Activated CD4-positive, alpha-beta T cell treated with anti-CD3 and anti-CD28 coated beads, Interleukin-2, Interleukin-4, amounts not matched to agents 100 ng/mL and 50 ng/mL, durations not matched to agents 16 hours and 8 hours (primary cell): ENCODE data around the gene SLC15A3.

Source experiments
- DNase-seq: peaks from one replicate; pipeline ENCODE4 v3.0.0-alpha.2; 2020; ENCODE audit warnings: low spot score

SLC15A3 gene

GRCh38 chr11:60951904-60952741 lies at the start of gene SLC15A3:
TSS of gene SLC15A3 (minus strand) at chr11:60952176. CDS start at chr11:60951551, 625 bp downstream.
- DNase-seq: no peak

- DNase-seq: no peak
Observed at GRCh38 chr11:61000426-61000825, 48.5 kb upstream of the SLC15A3 start.

GRCh38 chr11:60996381-60997138 lies 44.6 kb upstream of the SLC15A3 start:
- DNase-seq: no peak

GRCh38 chr11:60995798-60996197 lies 43.8 kb upstream of the SLC15A3 start:
- no peak for DNase-seq

GRCh38 chr11:60994541-60995080 lies 42.6 kb upstream of the SLC15A3 start:
- no peak for DNase-seq

GRCh38 chr11:60993615-60994014 lies 41.6 kb upstream of the SLC15A3 start:
- no peak for DNase-seq

- no peak for DNase-seq
Observed at GRCh38 chr11:60992842-60993409, 41.0 kb upstream of the SLC15A3 start.

GRCh38 chr11:60991457-60991856 lies 39.5 kb upstream of the SLC15A3 start:
- DNase-seq: no peak

GRCh38 chr11:60989093-60989650 lies 37.2 kb upstream of the SLC15A3 start:
- DNase-seq: no peak

- DNase-seq: no peak
Observed at GRCh38 chr11:60988658-60989057, 36.7 kb upstream of the SLC15A3 start.

GRCh38 chr11:60987577-60988277 lies 35.8 kb upstream of the SLC15A3 start:
- peak; percentile 81 for DNase-seq

GRCh38 chr11:60985991-60986915 lies 34.3 kb upstream of the SLC15A3 start:
- peak; percentile 88 for DNase-seq

GRCh38 chr11:60985501-60985900 lies 33.5 kb upstream of the SLC15A3 start:
- no peak for DNase-seq

GRCh38 chr11:60984636-60985035 lies 32.7 kb upstream of the SLC15A3 start:
- DNase-seq: no peak

GRCh38 chr11:60984149-60984548 lies 32.2 kb upstream of the SLC15A3 start:
- DNase-seq: no peak

- no peak for DNase-seq
Observed at GRCh38 chr11:60982184-60982583, 30.2 kb upstream of the SLC15A3 start.

GRCh38 chr11:60981515-60981914 lies 29.5 kb upstream of the SLC15A3 start:
- DNase-seq: no peak

- peak; percentile 75 for DNase-seq
Observed at GRCh38 chr11:60978546-60979380, 26.8 kb upstream of the SLC15A3 start.

- no peak for DNase-seq
Observed at GRCh38 chr11:60977836-60978235, 25.9 kb upstream of the SLC15A3 start.

GRCh38 chr11:60977224-60977623 lies 25.2 kb upstream of the SLC15A3 start:
- no peak for DNase-seq
